Effector memory CD4-positive, alpha-beta T cell (primary cell): ENCODE results near the gene ST8SIA4.

Experiments used
- DNase-seq, 3 donors: peaks; one replicate each; pipeline ENCODE4 v3.0.0-alpha.2; 2020
- H3K27ac ChIP-seq: 2 replicates; pipeline ENCODE4 v1.7.0; 2013; ENCODE audit warnings: mild to moderate bottlenecking, low read length, moderate library complexity; ENCODE audit not compliant: insufficient read depth, poor library complexity, severe bottlenecking
- H3K27me3 ChIP-seq: replicated peaks from 2 replicates; pipeline ENCODE4 v1.7.0; 2013; ENCODE audit warnings: mild to moderate bottlenecking, low read length; ENCODE audit not compliant: insufficient read depth, control insufficient read depth, poor library complexity, severe bottlenecking
- H3K36me3 ChIP-seq: 2 replicates; pipeline ENCODE4 v1.7.0; 2013; ENCODE audit warnings: mild to moderate bottlenecking, low read length, moderate library complexity; ENCODE audit not compliant: control insufficient read depth, insufficient read depth
- H3K4me1 ChIP-seq: 2 replicates; pipeline ENCODE4 v1.7.0; 2013; ENCODE audit warnings: low read length, mild to moderate bottlenecking; ENCODE audit not compliant: control insufficient read depth, insufficient read depth, poor library complexity, severe bottlenecking
- H3K4me3 ChIP-seq: 2 replicates; pipeline ENCODE4 v1.7.0; 2013; ENCODE audit warnings: low read length, low read depth, mild to moderate bottlenecking; ENCODE audit not compliant: insufficient read depth, poor library complexity, severe bottlenecking
- H3K9me3 ChIP-seq: 2 replicates; pipeline ENCODE4 v1.7.0; 2013; ENCODE audit warnings: mild to moderate bottlenecking, low read length, moderate library complexity; ENCODE audit not compliant: control insufficient read depth

Gene ST8SIA4

GRCh38 chr5:100834519-100834918, 68.6 kb downstream of the ST8SIA4 start:
- Histone ChIP-seq H3K27me3 (no peaks in the 10 kb centered on the region), H3K36me3 (no peaks in the 10 kb centered on the region), H3K4me1 (peaks cover 6% of the 10 kb centered on the region), H3K4me3 (no peak overlapping the region), H3K9me3 (no peaks in the 10 kb centered on the region), H3K27ac (no peak overlapping the region)
- no peak for DNase-seq

GRCh38 chr5:100832252-100833230, 70.5 kb downstream of the ST8SIA4 start:
- no peak for DNase-seq

GRCh38 chr5:100828898-100829356, 74.2 kb downstream of the ST8SIA4 start:
- Histone ChIP-seq H3K36me3 (no peaks in the 10 kb centered on the region), H3K4me3 (no peak overlapping the region), H3K9me3 (no peaks in the 10 kb centered on the region), H3K27me3 (no peaks in the 10 kb centered on the region), H3K4me1 (peaks cover 7% of the 10 kb centered on the region), H3K27ac (no peak overlapping the region)
- no peak for DNase-seq

More at GRCh38 chr5:100832252-100833230, 70.5 kb downstream of the ST8SIA4 start:
- Histone ChIP-seq H3K4me1 (peaks cover 7% of the 10 kb centered on the region), H3K27me3 (no peaks in the 10 kb centered on the region), H3K36me3 (no peaks in the 10 kb centered on the region), H3K4me3 (no peak overlapping the region), H3K27ac (no peak overlapping the region), H3K9me3 (no peaks in the 10 kb centered on the region)

GRCh38 chr5:100828071-100828897, 74.8 kb downstream of the ST8SIA4 start:
- Histone ChIP-seq H3K4me3 (no peak overlapping the region), H3K4me1 (peaks cover 7% of the 10 kb centered on the region), H3K27ac (no peak overlapping the region), H3K36me3 (no peaks in the 10 kb centered on the region), H3K27me3 (no peaks in the 10 kb centered on the region), H3K9me3 (no peaks in the 10 kb centered on the region)
- DNase-seq = no peak

- Histone ChIP-seq H3K4me3 (no peak overlapping the region), H3K9me3 (no peaks in the 10 kb centered on the region), H3K27ac (no peak overlapping the region), H3K4me1 (peaks cover 7% of the 10 kb centered on the region), H3K36me3 (no peaks in the 10 kb centered on the region), H3K27me3 (no peaks in the 10 kb centered on the region)
- no peak for DNase-seq
Observed at GRCh38 chr5:100827481-100827889, 75.6 kb downstream of the ST8SIA4 start.

GRCh38 chr5:100826133-100826532, 76.9 kb downstream of the ST8SIA4 start:
- no peak for DNase-seq
- Histone ChIP-seq H3K9me3 (no peaks in the 10 kb centered on the region), H3K27ac (no peak overlapping the region), H3K36me3 (no peaks in the 10 kb centered on the region), H3K27me3 (no peaks in the 10 kb centered on the region), H3K4me1 (peaks cover 7% of the 10 kb centered on the region), H3K4me3 (no peak overlapping the region)

- Histone ChIP-seq H3K9me3 (no peaks in the 10 kb centered on the region), H3K4me1 (peaks cover 7% of the 10 kb centered on the region), H3K27ac (no peak overlapping the region), H3K4me3 (no peak overlapping the region), H3K36me3 (no peaks in the 10 kb centered on the region), H3K27me3 (no peaks in the 10 kb centered on the region)
- no peak for DNase-seq
Observed at GRCh38 chr5:100824635-100825034, 78.4 kb downstream of the ST8SIA4 start.

- Histone ChIP-seq H3K4me3 (no peak overlapping the region), H3K4me1 (peaks cover 7% of the 10 kb centered on the region), H3K36me3 (no peaks in the 10 kb centered on the region), H3K27me3 (no peaks in the 10 kb centered on the region), H3K9me3 (no peaks in the 10 kb centered on the region), H3K27ac (no peak overlapping the region)
- DNase-seq = no peak
Observed at GRCh38 chr5:100823812-100824211, 79.3 kb downstream of the ST8SIA4 start.

- H3K4me1 ChIP-seq = no peaks in the 10 kb centered on the region
Observed at GRCh38 chr5:100821751-100822150, 81.3 kb downstream of the ST8SIA4 start.

More at GRCh38 chr5:100821751-100822150, 81.3 kb downstream of the ST8SIA4 start:
- Histone ChIP-seq H3K4me3 (no peak overlapping the region), H3K27me3 (no peaks in the 10 kb centered on the region), H3K27ac (no peak overlapping the region), H3K36me3 (no peaks in the 10 kb centered on the region), H3K9me3 (no peaks in the 10 kb centered on the region)
- no peak for DNase-seq
